Measurements from ENCODE around the gene CBX4. TPM values are rescaled to one million over a fixed set of nuclear protein-coding genes. Genes with fewer than 3 reads are reported as not detected.

The CBX4 gene
- total RNA-seq, 1 experiment from 2014 or later = 6.2 TPM

DNA sequence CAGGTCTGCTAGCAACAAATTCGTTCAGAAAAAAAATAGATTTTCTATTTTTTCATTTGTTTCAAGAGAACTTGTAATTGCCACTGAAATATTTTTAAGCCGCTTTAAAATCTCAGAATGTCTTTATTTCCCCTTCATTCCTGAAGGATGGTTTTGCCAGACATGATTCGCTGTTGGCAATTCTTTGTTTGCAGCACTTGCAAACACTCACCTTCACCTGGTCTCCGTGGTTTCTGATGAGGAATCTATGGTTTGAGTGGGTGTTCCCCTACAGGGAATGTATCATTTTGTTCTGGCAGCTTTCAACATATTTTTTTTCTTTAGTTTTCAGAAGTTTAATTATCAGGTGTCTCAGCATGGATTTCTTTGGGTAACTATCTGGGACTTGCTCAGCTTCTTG is 36.3 kb upstream of the CBX4 start:
- Histone ChIP-seq H4K5ac (ENCODE audit: insufficient read length, low read depth, low read length) (no peak overlapping the region), H2BK5ac (ENCODE audit: insufficient read length, low read length) (no peak overlapping the region), H3K56ac (ENCODE audit: insufficient read length, low read depth, low read length) (no peak overlapping the region), H3K23me2 (ENCODE audit: insufficient read length, low read depth, low read length, poor library complexity, severe bottlenecking) (no peaks in the 10 kb centered on the region), H3K14ac (ENCODE audit: insufficient read depth, low read length) (no peak overlapping the region), H3K4me2 (ENCODE audit: insufficient read depth, insufficient read length, low read length) (no peak overlapping the region), H3K79me1 (ENCODE audit: insufficient read depth, low read depth, low read length, poor library complexity, severe bottlenecking) (no peaks in the 10 kb centered on the region), H4K8ac (replicated peaks; ENCODE audit: insufficient read length, low read depth, low read length) (no peak overlapping the region), H2AFZ (ENCODE audit: low read length) (no peak overlapping the region), H2BK12ac (ENCODE audit: insufficient read length, low read depth, low read length) (no peak overlapping the region), H4K20me1 (ENCODE audit: control insufficient read depth, insufficient read depth, insufficient read length) (no peaks in the 10 kb centered on the region), H3K4me1 (ENCODE audit: insufficient read depth, low read length) (no peaks in the 10 kb centered on the region), H3K27ac (ENCODE audit: insufficient read length, low read depth, low read length) (no peak overlapping the region), H3K79me2 (ENCODE audit: insufficient read depth, low read length) (no peaks in the 10 kb centered on the region), H2BK20ac (ENCODE audit: low read depth, low read length, poor library complexity, severe bottlenecking) (no peak overlapping the region), H3T11ph (ENCODE audit: low read length) (no peak overlapping the region), H2BK15ac (ENCODE audit: low read depth, low read length) (no peak overlapping the region), H2AK5ac (ENCODE audit: insufficient read length, low read length) (no peak overlapping the region), H3K27me3 (ENCODE audit: insufficient read depth, low read length) (no peaks in the 10 kb centered on the region), H3K4ac (ENCODE audit: low read depth, low read length) (no peak overlapping the region), H3K9ac (ENCODE audit: extremely low read depth, insufficient read length, low read length) (no peak overlapping the region), H3K9me3 (ENCODE audit: control insufficient read depth, low read depth, low read length) (no peaks in the 10 kb centered on the region), H3K18ac (ENCODE audit: insufficient read length, low read depth, low read length) (no peak overlapping the region), H4K91ac (ENCODE audit: insufficient read length, low read depth, low read length) (no peak overlapping the region), H3K23ac (ENCODE audit: insufficient read length, low read depth, low read length) (no peak overlapping the region), H2BK120ac (ENCODE audit: low read depth, low read length, poor library complexity, severe bottlenecking) (no peak overlapping the region)
- Mint-ChIP-seq H3K4me1 (peaks cover 4 to 23% of the 10 kb centered on the region in 2 experiments), H3K27me3 (ENCODE audit: low read depth) (peaks cover 8% of the 10 kb centered on the region), H3K9me3 (no peaks in the 10 kb centered on the region; a peak in 1 of 5 replicates), H3K4me3 (no peak overlapping the region), H3K27ac (no peak overlapping the region), H3K36me3 (ENCODE audit: insufficient read depth in 1 of 3, low read depth in 3 of 3) (peaks cover 0 to 5% (median 0%) of the 10 kb centered on the region in 3 experiments; a peak in 2 of 7 replicates)
- DNase-seq = no peak
- TF ChIP-seq, protein P1, sequence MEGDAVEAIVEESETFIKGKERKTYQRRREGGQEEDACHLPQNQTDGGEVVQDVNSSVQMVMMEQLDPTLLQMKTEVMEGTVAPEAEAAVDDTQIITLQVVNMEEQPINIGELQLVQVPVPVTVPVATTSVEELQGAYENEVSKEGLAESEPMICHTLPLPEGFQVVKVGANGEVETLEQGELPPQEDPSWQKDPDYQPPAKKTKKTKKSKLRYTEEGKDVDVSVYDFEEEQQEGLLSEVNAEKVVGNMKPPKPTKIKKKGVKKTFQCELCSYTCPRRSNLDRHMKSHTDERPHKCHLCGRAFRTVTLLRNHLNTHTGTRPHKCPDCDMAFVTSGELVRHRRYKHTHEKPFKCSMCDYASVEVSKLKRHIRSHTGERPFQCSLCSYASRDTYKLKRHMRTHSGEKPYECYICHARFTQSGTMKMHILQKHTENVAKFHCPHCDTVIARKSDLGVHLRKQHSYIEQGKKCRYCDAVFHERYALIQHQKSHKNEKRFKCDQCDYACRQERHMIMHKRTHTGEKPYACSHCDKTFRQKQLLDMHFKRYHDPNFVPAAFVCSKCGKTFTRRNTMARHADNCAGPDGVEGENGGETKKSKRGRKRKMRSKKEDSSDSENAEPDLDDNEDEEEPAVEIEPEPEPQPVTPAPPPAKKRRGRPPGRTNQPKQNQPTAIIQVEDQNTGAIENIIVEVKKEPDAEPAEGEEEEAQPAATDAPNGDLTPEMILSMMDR (conservative IDR thresholded peaks at IDR 0.05) = no peak
- WGBS (ENCODE audit: extremely low coverage, insufficient read length, low lambda C conversion rate) = no CpG with 5 or more reads among the region's 4 CpGs

Measured in H9 (cell line).